ENCODE results near the gene CMTM7.

The CMTM7 gene

DNA sequence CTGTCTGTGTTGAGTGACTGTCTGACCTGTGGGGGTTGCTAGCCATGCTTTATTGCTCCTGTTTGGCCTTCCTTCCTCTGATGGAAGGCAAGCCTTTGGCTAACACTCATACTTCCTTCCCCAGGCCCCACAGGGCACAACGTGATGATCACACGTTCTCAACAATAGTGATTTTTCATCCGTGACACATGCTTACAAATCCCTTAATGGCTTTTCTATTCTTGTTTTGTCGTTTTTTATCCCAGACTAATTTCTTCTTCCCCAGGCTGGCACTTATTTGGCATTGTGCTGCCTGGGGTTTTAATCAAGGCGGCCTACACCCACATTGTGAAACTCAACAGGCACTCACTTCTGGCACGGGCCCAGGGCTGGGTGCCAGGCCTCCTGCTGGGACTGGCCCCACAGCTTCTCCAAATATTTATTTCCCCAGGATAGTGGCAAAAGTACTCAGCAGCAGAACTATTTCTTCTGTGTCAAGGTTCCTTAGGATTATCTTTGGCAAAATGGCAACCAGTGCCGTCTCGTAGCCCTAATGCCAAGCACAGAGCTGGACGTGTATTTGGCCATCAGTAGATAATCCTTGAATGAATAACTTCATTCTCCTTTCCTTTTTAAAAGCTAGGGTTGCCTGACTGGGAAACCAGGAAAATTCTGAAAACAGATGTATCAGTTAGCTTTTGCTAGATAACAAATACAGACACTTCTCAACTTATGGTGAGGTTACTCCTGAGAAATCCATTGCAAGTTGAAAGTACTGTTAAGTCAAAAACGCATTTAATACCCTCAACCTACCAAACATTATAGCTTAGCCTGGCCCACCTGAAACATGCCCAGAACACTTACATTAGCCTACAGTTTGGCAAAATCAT, 30.6 kb downstream of the CMTM7 start:
- TF ChIP-seq, protein P1, sequence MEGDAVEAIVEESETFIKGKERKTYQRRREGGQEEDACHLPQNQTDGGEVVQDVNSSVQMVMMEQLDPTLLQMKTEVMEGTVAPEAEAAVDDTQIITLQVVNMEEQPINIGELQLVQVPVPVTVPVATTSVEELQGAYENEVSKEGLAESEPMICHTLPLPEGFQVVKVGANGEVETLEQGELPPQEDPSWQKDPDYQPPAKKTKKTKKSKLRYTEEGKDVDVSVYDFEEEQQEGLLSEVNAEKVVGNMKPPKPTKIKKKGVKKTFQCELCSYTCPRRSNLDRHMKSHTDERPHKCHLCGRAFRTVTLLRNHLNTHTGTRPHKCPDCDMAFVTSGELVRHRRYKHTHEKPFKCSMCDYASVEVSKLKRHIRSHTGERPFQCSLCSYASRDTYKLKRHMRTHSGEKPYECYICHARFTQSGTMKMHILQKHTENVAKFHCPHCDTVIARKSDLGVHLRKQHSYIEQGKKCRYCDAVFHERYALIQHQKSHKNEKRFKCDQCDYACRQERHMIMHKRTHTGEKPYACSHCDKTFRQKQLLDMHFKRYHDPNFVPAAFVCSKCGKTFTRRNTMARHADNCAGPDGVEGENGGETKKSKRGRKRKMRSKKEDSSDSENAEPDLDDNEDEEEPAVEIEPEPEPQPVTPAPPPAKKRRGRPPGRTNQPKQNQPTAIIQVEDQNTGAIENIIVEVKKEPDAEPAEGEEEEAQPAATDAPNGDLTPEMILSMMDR (IDR thresholded peaks at IDR 0.05; ENCODE audit: low read depth, low read length, poor library complexity, severe bottlenecking), result no peak
- no peak for TF ChIP-seq EZH2phosphoT487 (IDR thresholded peaks at IDR 0.05; ENCODE audit: borderline replicate concordance, low read length)
- Histone ChIP-seq H3F3A (ENCODE audit: control insufficient read depth, insufficient read depth) (no peaks in the 10 kb centered on the region), H3K4me1 (ENCODE audit: control insufficient read depth, low read length) (peaks cover 63% of the 10 kb centered on the region), H3K4me2 (ENCODE audit: low read length) (no peak overlapping the region), H3K9me2 (replicated peaks; ENCODE audit: control insufficient read depth, low read length) (no peaks in the 10 kb centered on the region), H3K36me3 (ENCODE audit: control insufficient read depth, low read length) (no peaks in the 10 kb centered on the region), H3K27me3 (ENCODE audit: control insufficient read depth, low read length) (no peaks in the 10 kb centered on the region), H4K20me1 (ENCODE audit: control insufficient read depth, insufficient read depth, low read depth, low read length) (no peaks in the 10 kb centered on the region), H3K4me3 (ENCODE audit: low read length) (no peak overlapping the region), H3K9me3 (ENCODE audit: control insufficient read depth, insufficient read depth, low read length) (no peaks in the 10 kb centered on the region), H3K27ac (ENCODE audit: low read depth, low read length) (no peak overlapping the region), H3K79me2 (ENCODE audit: control insufficient read depth, low read length) (no peaks in the 10 kb centered on the region)

GRCh38 chr3:32422943-32423342, 31.3 kb downstream of the CMTM7 start:
- H3K4me3 ChIP-seq (ENCODE audit: low read length), result no peak overlapping the region

GRCh38 chr3:32423534-32423933, 31.9 kb downstream of the CMTM7 start:
- no peak overlapping the region for H3K4me2 ChIP-seq (ENCODE audit: low read length)
- H3K4me1 ChIP-seq (ENCODE audit: control insufficient read depth, low read length), result peaks cover 68% of the 10 kb centered on the region
- H3K4me3 ChIP-seq (ENCODE audit: low read length), result no peak overlapping the region
- no peaks in the 10 kb centered on the region for H3K27me3 ChIP-seq (ENCODE audit: control insufficient read depth, low read length)
- H3K9me2 ChIP-seq (replicated peaks; ENCODE audit: control insufficient read depth, low read length), result no peaks in the 10 kb centered on the region
- H4K20me1 ChIP-seq (ENCODE audit: control insufficient read depth, insufficient read depth, low read depth, low read length), result no peaks in the 10 kb centered on the region
- no peaks in the 10 kb centered on the region for H3K36me3 ChIP-seq (ENCODE audit: control insufficient read depth, low read length)
- TF ChIP-seq, protein P1 (IDR thresholded peaks at IDR 0.05; ENCODE audit: low read depth, low read length, poor library complexity, severe bottlenecking), result no peak
- TF ChIP-seq EZH2phosphoT487 (IDR thresholded peaks at IDR 0.05; ENCODE audit: borderline replicate concordance, low read length), result no peak
- no peaks in the 10 kb centered on the region for H3K79me2 ChIP-seq (ENCODE audit: control insufficient read depth, low read length)
- H3K9me3 ChIP-seq (ENCODE audit: control insufficient read depth, insufficient read depth, low read length), result no peaks in the 10 kb centered on the region
- no peaks in the 10 kb centered on the region for H3F3A ChIP-seq (ENCODE audit: control insufficient read depth, insufficient read depth)
- H3K27ac ChIP-seq (ENCODE audit: low read depth, low read length), result no peak overlapping the region

More at GRCh38 chr3:32422943-32423342, 31.3 kb downstream of the CMTM7 start:
- no peak overlapping the region for H3K4me2 ChIP-seq (ENCODE audit: low read length)
- H3F3A ChIP-seq (ENCODE audit: control insufficient read depth, insufficient read depth), result no peaks in the 10 kb centered on the region
- H3K9me2 ChIP-seq (replicated peaks; ENCODE audit: control insufficient read depth, low read length), result no peaks in the 10 kb centered on the region
- H3K4me1 ChIP-seq (ENCODE audit: control insufficient read depth, low read length), result peaks cover 66% of the 10 kb centered on the region
- no peak overlapping the region for H3K27ac ChIP-seq (ENCODE audit: low read depth, low read length)
- TF ChIP-seq EZH2phosphoT487 (IDR thresholded peaks at IDR 0.05; ENCODE audit: borderline replicate concordance, low read length), result no peak
- TF ChIP-seq, protein P1 (IDR thresholded peaks at IDR 0.05; ENCODE audit: low read depth, low read length, poor library complexity, severe bottlenecking), result no peak
- H3K79me2 ChIP-seq (ENCODE audit: control insufficient read depth, low read length), result no peaks in the 10 kb centered on the region
- no peaks in the 10 kb centered on the region for H3K36me3 ChIP-seq (ENCODE audit: control insufficient read depth, low read length)
- no peaks in the 10 kb centered on the region for H3K27me3 ChIP-seq (ENCODE audit: control insufficient read depth, low read length)
- no peaks in the 10 kb centered on the region for H3K9me3 ChIP-seq (ENCODE audit: control insufficient read depth, insufficient read depth, low read length)
- no peaks in the 10 kb centered on the region for H4K20me1 ChIP-seq (ENCODE audit: control insufficient read depth, insufficient read depth, low read depth, low read length)

Measured in DOHH2 (cell line).